Activated CD8-positive, alpha-beta T cell treated with anti-CD3 and anti-CD28 coated beads for 36 hours (primary cell): ENCODE measurements around the gene CHST3. TPM values are rescaled to one million over a fixed set of nuclear protein-coding genes. Genes with fewer than 3 reads are reported as not detected.

Experiments
- ATAC-seq: fragments of 200-7000 bp; cut with Tn5 transposase; one replicate; pipeline ENCODE4 v1.10.0; 2021; ENCODE audit warnings: mild to moderate bottlenecking, moderate library complexity
- CTCF ChIA-PET: fragments of 350-600 bp; sonication (Branson Sonifier 250); formaldehyde crosslinking; loops from one replicate; lab custom pipeline; 2021; ENCODE audit warnings: antibody characterized with exemption; lab: Charles Lee
- POLR2A ChIA-PET: fragments of 350-600 bp; sonication (Branson Sonifier 250); formaldehyde crosslinking; loops from one replicate; lab custom pipeline; 2021; ENCODE audit warnings: antibody characterized with exemption; lab: Charles Lee
- DNase-seq: peaks from one replicate; pipeline ENCODE4 v3.0.0-alpha.2; 2020
- H3K27ac Mint-ChIP-seq: one replicate; pipeline ENCODE4 v1.8.0; 2021; ENCODE audit warnings: mild to moderate bottlenecking, mixed read lengths
- H3K27me3 Mint-ChIP-seq: one replicate; pipeline ENCODE4 v1.8.0; 2021; ENCODE audit warnings: mixed read lengths
- H3K36me3 Mint-ChIP-seq: one replicate; pipeline ENCODE4 v1.8.0; 2021; ENCODE audit warnings: low read depth, mixed read lengths
- H3K4me1 Mint-ChIP-seq: one replicate; pipeline ENCODE4 v1.8.0; 2021; ENCODE audit warnings: low read depth, mixed read lengths
- H3K4me3 Mint-ChIP-seq: one replicate; pipeline ENCODE4 v1.8.0; 2021; ENCODE audit warnings: mild to moderate bottlenecking, moderate library complexity, mixed read lengths
- H3K9me3 Mint-ChIP-seq: one replicate; pipeline ENCODE4 v1.8.0; 2021; ENCODE audit warnings: mixed read lengths
- CTCF ChIP-seq: fragments of 200-600 bp; IDR thresholded peaks from one replicate; pipeline ENCODE4 v1.8.0; 2022; ENCODE audit warnings: antibody characterized with exemption, mild to moderate bottlenecking
- intact Hi-C: fragments of 100-400 bp; cut with micrococcal nuclease; formaldehyde crosslinking; loops from one replicate; pipeline ENCODE4 v1.10.0; 2022
- total RNA-seq, 2 experiments: library from RNA; stranded (reverse); gene quantifications; one replicate each; pipeline ENCODE4 v1.2.3, GENCODE V29; 2021

CHST3 gene
- total RNA-seq, 2 experiments from 2014 or later: 0.20 to 0.36 TPM

GRCh38 chr10:72015841-72016240 lies 51.6 kb downstream of the CHST3 start:
- H3K9me3 Mint-ChIP-seq: no peaks in the 10 kb centered on the region
- no peaks in the 10 kb centered on the region for H3K36me3 Mint-ChIP-seq
- CTCF ChIA-PET: no interaction called here
- intact Hi-C loops: no loop called here
- H3K4me1 Mint-ChIP-seq: no peaks in the 10 kb centered on the region
- POLR2A ChIA-PET: no interaction called here
- no peak for ATAC-seq
- TF ChIP-seq CTCF: no peak
- no peaks in the 10 kb centered on the region for H3K27me3 Mint-ChIP-seq
- DNase-seq: no peak
- H3K4me3 Mint-ChIP-seq: no peak overlapping the region
- H3K27ac Mint-ChIP-seq: no peak overlapping the region

GRCh38 chr10:72016608-72017300 lies 52.6 kb downstream of the CHST3 start:
- ChIA-PET CTCF (no interaction called here), POLR2A (no interaction called here)
- TF ChIP-seq CTCF: no peak

GRCh38 chr10:72019085-72019876 lies 55.1 kb downstream of the CHST3 start:
- POLR2A ChIA-PET: no interaction called here

More at GRCh38 chr10:72016608-72017300, 52.6 kb downstream of the CHST3 start:
- intact Hi-C loops: no loop called here
- H3K9me3 Mint-ChIP-seq: no peaks in the 10 kb centered on the region
- no peak overlapping the region for H3K27ac Mint-ChIP-seq
- no peaks in the 10 kb centered on the region for H3K4me1 Mint-ChIP-seq
- no peak for DNase-seq
- H3K36me3 Mint-ChIP-seq: no peaks in the 10 kb centered on the region
- no peak overlapping the region for H3K4me3 Mint-ChIP-seq
- no peak for ATAC-seq
- no peaks in the 10 kb centered on the region for H3K27me3 Mint-ChIP-seq

GRCh38 chr10:72020914-72021809 lies 57.0 kb downstream of the CHST3 start:
- no peak for TF ChIP-seq CTCF
- no peaks in the 10 kb centered on the region for H3K27me3 Mint-ChIP-seq
- ATAC-seq (no peak), DNase-seq (no peak)
- ChIA-PET CTCF (interaction anchor here (0.8 to 1.8 kb wide), 3 partner anchors 8 to 125 kb away, joined by 3 to 6 read pairs (median 4); no protein-coding TSS in a partner anchor), POLR2A (interaction anchor here (0.6 kb wide), 1 partner anchor 179 kb away, joined by 3 read pairs; no protein-coding TSS in a partner anchor)
- H3K4me1 Mint-ChIP-seq: no peaks in the 10 kb centered on the region
- intact Hi-C loops: no loop called here
- H3K9me3 Mint-ChIP-seq: no peaks in the 10 kb centered on the region
- H3K36me3 Mint-ChIP-seq: no peaks in the 10 kb centered on the region
- no peak overlapping the region for H3K27ac Mint-ChIP-seq
- no peak overlapping the region for H3K4me3 Mint-ChIP-seq

More at GRCh38 chr10:72019085-72019876, 55.1 kb downstream of the CHST3 start:
- intact Hi-C loops: no loop called here
- no peaks in the 10 kb centered on the region for H3K4me1 Mint-ChIP-seq
- no peak for TF ChIP-seq CTCF
- DNase-seq: no peak
- no peaks in the 10 kb centered on the region for H3K36me3 Mint-ChIP-seq
- H3K27ac Mint-ChIP-seq: no peak overlapping the region
- CTCF ChIA-PET: interaction anchor here (0.6 kb wide), 1 partner anchor 29 kb away, joined by 3 read pairs; no protein-coding TSS in a partner anchor
- H3K27me3 Mint-ChIP-seq: no peaks in the 10 kb centered on the region
- H3K9me3 Mint-ChIP-seq: no peaks in the 10 kb centered on the region
- H3K4me3 Mint-ChIP-seq: no peak overlapping the region
- ATAC-seq: no peak
